GM04504 (cell line): ENCODE results near the gene CCDC15.
"Not testable (repeated sequence)": the region's sequence is repeated elsewhere in the genome, so short reads cannot be mapped to it uniquely, and the experiment has no call there.

Experiments
- DNase-seq: peaks from one replicate; pipeline ENCODE4 v3.0.0-alpha.2; 2012; ENCODE audit warnings: low read depth

Gene CCDC15

GRCh38 chr11:125082611-125083311 lies 128.8 kb downstream of the CCDC15 start:
- peak; percentile 47 for DNase-seq

- DNase-seq = no peak
These were observed 129.5 kb downstream of the CCDC15 start for GRCh38 chr11:125083312-125084056.

GRCh38 chr11:125084057-125084416 lies 130.0 kb downstream of the CCDC15 start:
- no peak for DNase-seq

- no peak for DNase-seq
These were observed 130.8 kb downstream of the CCDC15 start for GRCh38 chr11:125084761-125085231.

GRCh38 chr11:125085301-125086081 lies 131.5 kb downstream of the CCDC15 start:
- DNase-seq = no peak

- DNase-seq = no peak
These were observed 132.8 kb downstream of the CCDC15 start for GRCh38 chr11:125086633-125087296.

- no peak for DNase-seq
These were observed 134.1 kb downstream of the CCDC15 start for GRCh38 chr11:125088123-125088522.

- DNase-seq = no peak
These were observed 134.8 kb downstream of the CCDC15 start for GRCh38 chr11:125088576-125089455.

GRCh38 chr11:125089481-125089880 lies 135.5 kb downstream of the CCDC15 start:
- not testable (repeated sequence) for DNase-seq

- DNase-seq = not testable (repeated sequence)
These were observed 136.1 kb downstream of the CCDC15 start for GRCh38 chr11:125090151-125090550.

- no peak for DNase-seq
These were observed 136.8 kb downstream of the CCDC15 start for GRCh38 chr11:125090816-125091215.
